CD4-positive, alpha-beta T cell treated with Interferon gamma for 1 hour (primary cell): ENCODE data around the gene PPIF.

Experiments used
- DNase-seq: peaks from one replicate; pipeline ENCODE4 v3.0.0-alpha.2; 2020

PPIF gene

DNA sequence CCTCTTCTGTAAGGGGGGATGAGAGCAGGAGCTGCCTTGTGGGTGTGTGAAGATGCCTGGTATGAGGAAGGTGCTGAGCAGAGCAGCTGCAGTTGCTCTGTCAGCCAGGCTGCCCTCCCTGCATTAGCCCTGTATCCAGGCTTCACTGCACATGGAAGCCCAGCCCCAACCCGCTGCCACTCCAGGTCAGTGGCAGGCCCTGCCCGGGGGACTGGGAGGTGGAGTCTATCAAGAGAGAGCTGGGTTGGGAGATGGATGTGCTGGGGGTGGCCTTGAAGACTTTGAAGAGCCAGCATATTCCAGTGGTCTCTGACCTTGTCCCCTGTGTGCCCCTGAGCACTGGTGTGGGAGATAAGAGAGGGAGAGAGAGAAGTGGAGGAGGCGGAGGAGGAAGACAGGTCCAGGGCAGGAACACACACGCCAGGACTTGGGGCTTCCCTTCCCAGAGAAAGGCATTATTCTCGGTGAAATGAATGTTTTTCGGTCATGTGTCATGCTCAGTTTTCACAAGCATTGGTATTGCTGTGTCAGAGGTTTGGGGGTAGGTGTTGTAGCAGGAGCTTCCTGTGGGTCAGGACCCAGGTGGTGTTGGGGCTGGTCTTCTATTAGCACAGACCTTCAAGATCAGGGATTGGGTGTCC, 2.6 kb downstream of the PPIF start:
- DNase-seq, result no peak

DNA sequence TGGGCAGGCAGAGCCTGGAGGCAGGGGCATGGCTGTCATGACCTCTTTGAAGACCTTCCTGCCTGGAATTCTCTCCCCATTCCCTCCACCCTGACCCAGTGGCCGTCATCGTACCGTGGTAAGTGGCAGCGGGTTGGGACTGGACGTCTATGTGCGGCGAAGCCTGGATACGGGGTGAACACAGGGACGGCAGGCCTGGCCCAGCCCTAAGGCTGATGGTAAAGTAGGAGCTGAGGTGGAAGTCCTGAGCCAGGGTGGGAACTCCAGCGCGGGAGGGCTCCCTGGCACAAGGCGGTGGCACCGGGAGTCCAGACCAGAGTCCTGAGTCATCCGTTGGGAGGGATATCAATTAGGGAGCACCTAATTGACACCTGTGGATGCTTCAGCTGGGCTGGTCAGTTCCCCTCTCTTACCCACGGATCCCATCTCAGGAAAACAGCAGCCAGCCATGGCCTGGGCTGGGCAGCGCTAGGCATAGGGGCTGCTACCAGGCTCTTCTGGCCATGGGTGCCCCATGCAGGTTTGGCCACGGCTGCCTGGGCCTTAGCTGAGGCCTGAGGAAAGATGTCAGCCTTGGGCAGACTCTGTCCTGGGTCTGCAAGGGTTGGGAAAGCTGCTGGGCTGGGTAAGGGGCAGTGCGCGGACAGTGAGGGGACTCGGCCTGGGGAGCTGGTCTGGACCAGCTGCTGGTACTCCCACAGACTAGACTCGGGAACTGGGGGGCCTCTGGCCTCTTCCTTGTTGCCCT, 3.3 kb downstream of the PPIF start:
- DNase-seq, result no peak

DNA sequence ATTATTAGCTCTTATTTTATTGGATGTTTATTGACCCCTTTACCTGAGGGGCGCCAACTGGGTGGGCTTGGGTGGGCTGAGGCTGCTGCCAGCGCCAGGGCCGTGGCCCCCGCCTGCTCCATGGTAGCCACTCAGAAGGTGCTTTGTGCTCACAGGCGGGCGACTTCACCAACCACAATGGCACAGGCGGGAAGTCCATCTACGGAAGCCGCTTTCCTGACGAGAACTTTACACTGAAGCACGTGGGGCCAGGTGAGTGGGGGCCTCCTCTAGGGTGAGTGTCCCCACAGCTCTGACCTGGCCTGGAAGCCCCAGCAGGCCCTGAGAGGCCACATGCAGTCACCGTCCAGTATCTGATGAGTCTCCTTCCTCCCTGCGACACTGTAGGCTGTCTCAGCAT, 4.1 kb downstream of the PPIF start:
- no peak for DNase-seq

DNA sequence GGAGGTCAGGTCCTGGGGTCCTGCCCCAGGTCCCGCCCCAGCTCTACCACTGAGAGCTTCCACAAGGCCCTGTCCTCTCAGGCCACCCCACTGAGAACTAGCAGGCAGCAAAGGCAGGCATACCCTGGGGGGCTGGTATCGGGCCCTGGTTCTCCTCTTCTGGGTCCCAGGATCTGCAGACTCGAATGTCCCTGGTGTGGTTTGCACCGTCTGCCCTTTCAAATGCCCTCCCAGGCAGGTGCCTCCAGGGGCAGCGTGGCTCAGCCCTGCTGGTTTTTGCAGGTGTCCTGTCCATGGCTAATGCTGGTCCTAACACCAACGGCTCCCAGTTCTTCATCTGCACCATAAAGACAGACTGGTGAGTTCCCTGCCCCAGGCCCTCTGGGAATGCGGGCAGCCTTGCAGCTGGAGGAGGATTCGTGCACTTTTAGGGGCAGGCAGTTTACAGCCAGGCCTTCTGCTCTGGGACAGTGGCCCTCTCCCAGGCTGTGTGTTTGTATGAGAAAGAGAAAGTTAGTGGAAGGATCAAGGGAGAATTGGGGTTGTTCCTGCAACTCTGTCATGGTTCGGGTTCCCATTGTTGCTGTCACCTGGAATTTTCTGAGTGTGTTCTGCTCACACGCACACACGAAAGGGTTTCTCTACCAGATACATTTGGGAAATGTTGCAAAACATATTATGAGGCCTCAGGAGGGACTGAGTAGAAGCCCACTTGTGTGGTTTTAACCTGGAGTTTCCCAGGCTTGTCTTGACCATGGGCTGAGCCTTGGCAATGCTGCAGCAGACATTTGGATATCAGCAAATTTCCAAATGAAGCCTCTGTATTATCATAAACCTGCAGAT, 5.0 kb downstream of the PPIF start:
- DNase-seq, result no peak

DNA sequence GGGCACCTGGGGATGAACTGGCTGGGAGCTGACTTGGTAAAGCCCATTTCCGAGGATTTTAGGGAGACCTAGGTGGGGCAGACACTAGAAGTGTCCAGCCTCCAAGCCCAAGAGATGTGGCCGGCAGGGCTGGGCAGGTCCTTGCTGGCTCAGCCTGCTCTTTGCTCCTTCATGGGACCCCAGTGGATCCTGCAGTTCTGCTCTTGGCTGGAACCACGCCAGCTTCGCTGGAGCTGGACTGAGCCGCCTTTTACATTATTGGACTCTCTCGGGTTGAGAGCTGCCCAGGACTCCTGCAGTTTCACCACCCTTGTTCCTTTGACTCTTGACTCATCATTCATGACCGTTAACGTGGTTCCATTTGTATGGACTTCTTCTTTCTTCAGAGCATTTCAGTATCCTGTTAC, 5.7 kb downstream of the PPIF start:
- DNase-seq, result peak; percentile 31

DNA sequence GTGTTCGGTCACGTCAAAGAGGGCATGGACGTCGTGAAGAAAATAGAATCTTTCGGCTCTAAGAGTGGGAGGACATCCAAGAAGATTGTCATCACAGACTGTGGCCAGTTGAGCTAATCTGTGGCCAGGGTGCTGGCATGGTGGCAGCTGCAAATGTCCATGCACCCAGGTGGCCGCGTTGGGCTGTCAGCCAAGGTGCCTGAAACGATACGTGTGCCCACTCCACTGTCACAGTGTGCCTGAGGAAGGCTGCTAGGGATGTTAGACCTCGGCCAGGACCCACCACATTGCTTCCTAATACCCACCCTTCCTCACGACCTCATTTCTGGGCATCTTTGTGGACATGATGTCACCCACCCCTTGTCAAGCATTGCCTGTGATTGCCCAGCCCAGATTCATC, 6.5 kb downstream of the PPIF start:
- DNase-seq, result no peak

DNA sequence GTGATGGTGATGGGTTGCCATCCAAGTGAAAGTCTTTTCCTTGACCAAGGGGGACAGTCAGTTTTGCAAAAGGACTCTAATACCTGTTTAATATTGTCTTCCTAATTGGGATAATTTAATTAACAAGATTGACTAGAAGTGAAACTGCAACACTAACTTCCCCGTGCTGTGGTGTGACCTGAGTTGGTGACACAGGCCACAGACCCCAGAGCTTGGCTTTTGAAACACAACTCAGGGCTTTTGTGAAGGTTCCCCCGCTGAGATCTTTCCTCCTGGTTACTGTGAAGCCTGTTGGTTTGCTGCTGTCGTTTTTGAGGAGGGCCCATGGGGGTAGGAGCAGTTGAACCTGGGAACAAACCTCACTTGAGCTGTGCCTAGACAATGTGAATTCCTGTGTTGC, 6.9 kb downstream of the PPIF start:
- DNase-seq, result no peak

DNA sequence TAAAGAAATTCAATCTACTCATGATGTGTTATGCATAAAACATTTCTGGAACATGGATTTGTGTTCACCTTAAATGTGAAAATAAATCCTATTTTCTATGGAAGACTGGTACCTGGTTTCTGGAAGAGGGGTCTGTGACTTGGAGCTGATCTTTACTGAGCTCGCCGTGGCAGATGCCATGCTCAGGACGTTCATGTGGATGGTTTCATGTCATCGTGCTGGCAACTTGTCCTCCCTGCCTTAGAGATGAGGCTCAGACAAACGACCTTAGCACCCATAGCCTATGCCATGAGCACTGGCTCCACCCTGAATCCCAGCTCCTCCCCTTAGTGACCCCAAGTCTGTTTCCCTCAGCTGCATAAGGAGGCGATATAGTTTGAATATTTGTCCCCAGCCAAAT, 7.3 kb downstream of the PPIF start:
- DNase-seq, result no peak

DNA sequence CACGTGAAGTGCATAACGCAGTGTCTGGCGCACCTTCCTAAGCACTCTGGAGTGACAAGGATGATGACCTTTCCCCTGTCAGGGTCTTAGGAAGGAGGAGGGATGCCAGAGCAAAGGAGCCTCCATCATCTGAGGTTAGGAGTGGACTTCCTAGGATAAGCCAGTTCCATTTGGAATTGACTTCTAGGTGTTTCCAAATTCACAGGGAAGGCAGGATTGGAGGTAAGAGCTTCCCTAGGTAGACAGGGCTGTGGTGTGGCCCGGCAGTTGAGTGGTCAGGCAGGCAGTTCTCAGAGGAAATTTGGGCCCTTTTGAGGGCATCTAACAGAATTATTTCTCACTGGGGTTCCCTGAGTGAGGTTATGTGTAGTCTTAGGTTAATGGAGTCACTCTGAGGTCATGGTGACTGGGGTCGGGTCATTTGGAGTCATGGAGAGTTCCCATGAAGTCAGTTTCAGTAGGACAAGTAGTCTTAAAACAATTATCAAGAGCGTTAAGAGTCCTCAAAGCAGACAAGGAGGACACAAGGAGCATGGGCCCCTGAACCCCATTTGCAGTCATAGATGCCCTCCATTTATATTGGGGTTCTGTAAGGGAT, 8.2 kb downstream of the PPIF start:
- DNase-seq, result no peak

DNA sequence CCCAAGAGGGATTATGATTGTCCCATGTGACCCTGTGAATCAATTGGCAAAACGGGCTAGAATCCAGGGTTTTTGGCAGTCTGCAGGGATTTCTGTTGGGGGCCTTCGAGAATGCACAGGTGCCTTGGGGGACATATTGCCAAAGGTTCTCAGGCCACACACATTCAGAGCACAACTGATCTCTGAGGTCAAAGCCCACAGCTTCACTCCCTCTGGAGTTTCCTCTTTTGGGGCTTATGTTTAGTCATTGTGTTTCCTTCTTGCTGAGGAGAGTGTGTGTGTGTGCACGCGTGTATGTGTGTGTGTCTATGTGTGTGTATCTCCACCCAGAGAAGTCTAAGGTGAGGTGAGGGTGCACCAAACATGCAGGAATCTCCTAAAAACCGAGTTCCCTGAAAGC, 8.8 kb downstream of the PPIF start:
- DNase-seq, result peak; percentile 37

DNA sequence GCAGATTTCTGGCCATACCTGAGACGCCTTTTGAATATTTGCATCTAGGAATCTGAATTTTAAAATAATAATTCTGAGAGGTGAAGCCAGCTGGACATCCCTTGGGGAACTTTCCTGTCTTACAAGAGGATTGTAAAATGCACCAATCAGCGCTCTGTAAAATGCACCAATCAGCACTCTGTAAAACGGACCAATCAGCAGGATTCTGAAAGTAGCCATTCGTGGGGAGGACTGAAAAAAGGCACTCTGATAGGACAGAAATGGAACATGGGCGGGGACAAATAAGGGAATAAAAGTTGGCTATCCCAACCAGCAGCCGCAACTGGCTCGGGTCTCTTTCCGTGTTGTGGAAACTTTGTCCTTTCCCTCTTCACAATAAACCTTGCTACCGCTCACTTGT, 9.9 kb downstream of the PPIF start:
- DNase-seq, result no peak

DNA sequence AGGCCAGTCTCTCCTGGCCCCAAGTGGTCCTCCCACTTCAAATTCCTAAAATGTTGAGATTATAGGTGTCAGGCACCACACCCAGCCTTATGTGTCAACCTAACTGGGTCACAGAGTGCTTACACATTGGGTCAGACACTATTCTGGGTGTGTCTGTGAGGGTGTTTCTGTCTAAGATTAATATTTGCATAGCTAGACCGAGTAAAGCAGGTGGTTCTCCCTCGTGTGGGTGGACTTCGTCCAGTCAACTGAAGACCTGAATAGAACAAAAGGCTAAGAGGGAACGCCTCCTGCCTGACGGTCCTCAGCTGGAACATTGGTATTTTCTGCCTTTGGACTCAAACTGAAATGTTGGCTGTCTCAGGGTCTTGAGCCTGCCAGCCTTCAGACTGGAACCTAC, 11.5 kb downstream of the PPIF start:
- no peak for DNase-seq

DNA sequence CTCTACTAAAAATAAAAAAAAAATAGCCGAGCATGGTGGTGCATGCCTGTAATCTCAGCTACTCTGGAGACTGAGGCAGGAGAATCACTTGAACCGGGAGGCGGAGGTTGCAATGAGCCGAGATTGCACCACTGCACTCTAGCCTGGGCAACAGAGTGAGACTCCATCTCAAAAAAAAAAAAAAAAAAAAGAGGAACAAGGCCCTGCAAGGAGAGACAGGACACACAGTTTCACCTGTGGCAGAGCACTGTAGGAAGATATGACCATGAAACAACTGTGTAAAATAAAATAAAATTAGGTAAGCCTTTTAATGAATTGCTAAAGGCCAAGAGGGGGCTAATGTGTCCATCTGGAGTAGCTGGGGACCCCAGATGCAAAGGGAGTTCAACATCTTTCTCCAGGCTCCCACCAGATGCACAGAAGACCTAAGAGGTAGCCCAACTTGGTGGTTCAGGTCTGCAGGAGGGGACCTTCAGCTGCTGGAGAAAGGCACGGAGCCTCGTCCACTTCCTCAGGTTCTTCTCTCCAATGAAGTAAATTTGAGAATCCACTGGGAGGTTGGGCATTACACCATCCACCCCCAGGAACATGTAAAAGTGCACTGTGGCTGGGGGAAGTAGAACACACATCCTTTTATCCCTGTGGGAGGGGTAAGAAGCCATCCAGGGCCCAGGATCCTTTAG, 12.7 kb downstream of the PPIF start:
- no peak for DNase-seq

DNA sequence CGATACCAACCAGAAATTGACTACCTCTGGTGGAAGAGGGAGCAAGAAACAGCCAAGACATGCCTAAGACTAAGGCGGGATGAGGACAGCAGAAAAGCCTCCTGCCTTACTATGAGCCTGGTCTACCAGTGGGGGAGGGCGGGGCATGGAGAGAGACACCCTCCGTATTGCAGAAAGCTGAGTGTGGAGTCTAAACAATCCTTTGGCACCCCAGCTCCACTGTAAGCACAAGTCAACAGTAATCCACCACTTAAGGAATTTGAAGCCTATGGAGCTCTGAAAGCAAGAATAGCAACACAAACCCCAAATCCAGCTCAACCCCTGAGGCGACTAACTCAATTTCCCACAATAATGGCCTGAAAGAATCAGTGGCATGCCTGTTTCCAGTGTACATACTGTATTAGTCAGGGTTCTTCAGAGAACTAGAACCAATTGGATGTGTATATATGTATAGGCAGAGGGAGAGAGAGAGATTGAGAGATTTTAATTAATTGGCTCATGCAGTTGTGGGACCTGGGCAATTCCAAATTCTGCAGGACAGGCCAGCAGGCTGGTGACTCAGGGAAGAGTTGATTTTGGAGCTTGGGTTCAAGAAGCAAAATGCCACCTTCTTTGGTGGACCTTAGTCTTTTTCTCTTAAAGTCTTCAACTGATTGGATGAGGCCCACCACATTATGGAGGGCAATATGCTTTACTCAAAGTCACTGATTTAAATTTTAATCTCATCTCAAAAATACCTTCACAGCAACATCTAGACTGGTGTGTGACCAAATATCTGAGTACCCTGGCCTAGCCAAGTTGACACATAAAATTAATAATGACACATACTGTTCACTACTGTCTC, 13.5 kb downstream of the PPIF start:
- DNase-seq, result no peak

DNA sequence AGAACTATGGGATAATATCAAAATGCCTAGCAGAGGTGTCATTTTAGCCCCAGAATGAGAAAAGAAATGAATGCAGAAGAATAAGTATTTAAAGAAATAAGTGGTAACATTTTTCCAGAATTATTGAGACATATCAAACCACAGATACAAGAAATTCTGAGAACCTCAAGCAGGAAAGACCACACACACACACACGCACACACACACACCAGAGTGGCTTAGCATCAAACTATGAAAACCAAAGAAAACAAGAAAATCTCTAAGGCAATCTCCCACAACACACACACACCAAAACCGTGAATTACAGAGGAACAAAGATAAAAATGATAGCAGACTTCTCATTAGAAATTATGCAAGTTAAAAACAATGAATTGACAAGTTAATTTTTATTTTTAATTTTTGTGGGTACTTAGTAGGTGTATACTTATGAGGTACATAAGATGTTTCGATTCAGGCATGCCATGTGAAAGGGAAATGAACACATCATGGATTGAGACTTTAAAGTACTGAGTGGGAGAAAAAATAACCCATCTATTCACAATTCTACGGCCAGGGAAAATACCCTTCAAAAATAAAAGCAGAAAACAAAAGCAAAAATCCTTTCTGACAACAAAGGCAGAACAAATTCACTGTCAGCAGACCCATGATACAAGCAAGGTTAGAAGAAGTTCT, 14.6 kb downstream of the PPIF start:
- DNase-seq, result no peak

DNA sequence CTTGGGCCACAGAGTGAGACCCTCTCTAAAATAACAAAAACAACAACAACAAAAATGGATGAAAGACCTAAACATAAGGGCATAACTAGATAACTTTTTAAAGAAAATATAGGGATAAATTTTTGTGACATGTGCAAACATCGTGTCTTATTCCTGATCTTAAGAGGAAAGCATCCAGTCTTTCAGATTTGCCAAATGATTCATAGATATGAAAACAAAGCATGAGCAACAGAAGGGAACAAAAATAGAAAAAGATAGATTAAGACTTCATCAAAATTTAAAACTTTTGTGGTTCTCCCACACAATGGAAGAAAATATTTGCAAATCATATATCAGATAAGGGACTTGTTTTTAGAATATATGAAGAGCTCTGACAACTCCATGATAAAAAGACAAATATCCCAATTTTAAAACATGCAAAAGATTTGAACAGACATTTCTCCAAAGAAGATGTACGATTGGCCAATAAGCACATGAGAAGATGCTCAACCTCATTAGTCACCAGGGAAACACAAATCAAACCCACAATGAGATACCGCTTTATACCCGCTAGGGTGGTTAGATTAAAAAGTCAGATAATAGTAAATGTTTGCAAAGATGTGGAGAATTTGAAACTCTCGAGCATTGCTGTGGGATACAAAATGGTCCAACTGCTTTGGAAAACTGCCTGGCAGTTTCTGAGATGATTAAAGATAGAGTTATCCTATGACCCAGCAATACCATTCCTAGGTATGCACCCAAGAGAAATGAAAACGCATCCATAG, 20.3 kb downstream of the PPIF start:
- no peak for DNase-seq

DNA sequence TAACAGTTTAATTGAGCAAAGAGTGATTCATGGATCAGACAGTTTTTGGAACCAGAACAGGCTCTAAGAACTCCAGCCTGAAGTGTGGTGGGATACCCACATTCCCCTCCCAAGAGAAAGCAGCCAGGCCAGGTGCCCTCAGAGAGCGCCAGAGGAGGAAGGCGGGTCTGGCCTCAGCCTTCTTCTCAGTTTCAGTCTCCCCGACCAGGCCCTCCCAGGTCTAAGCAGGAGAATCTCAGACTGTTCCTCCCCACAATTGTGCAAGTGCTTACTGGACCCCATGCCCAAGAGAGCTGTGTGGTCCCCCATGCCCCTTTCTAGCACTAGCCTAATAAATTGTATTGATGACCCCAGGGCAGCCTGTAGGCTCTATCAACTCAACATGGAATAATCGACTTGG, 25.6 kb downstream of the PPIF start:
- no peak for DNase-seq

DNA sequence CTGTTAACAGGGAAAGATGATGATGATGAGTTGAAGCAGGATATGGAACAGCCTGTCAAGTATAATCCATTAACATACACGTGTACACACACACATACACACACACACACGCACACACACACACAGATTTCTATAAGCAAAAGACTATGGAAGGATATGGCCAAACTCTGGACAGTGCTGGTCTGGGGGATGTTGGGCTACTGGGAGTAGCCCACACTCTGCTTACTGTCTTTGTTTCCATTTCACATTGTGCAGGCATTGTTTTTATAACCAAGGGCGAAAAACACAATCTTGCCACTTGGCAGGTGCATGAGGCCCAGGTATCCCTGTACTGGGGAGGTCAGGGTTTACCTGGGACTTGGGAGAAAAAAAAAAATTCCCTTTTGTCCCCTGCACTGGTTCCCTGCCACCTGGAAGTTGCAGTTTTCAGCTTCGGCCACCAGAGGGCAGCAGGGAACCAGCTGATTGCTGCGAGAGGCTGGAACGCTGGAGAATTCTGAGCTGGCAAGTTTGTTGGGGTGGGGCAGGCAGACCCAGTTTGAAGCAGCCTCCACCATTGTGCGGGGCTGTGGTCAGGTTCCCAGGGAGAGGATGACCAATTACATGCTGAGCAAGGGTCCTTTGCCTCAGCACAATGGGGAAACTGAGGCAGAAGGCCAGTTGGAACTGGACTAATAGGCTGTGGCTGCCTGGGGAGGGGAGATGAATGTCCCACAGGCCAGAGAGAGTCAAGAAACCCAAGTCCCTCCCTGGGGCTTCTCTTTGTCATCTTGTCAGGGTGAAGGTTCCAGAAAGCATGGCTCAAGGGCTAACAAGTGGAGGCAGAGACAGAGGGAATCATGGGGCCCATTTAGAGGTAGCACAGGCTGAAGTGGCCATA, 27.3 kb downstream of the PPIF start:
- DNase-seq, result peak; percentile 61

DNA sequence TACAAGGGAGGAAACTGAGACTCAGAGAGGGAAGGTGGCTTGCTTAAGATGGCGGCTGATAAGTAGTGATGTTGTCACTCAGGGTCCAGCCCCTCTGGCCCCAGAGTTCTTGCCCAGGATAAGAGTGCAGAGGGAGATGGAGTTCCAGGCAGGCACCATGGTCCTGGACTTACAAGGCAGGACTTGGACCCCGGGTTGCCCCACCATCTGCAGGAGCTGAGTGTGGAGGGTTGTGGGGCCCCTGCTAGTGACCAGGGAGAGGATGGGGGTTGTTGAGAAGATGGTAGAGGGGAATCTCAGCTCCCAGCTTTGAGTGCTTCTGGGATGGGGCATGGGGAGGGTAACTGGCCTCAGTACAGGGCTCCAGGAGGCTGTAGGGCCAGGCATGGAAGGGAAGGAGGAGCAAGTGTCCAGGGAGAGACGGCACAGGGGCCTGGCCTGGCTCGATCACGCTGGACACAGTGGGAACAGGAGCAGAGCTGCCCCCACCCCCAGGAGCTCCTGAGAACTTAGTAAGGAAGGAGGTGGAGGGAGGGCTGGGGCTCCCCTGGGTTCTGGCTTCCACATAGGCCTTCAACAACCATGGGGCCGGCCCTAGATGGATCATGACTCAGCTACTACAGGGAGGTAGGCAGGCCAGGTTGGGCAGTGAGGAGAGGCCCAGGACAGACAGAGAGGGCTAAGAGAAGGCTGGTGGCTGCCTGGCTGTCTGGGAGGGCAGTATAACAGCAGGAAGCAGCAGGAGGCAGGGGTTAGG, 28.2 kb downstream of the PPIF start:
- no peak for DNase-seq
